HEK293T (cell line): Measurements from ENCODE around the gene EGFL8.

Source experiments
- ARNT ChIP-seq: fragments of 450-650 bp; IDR thresholded peaks from 2 replicates; pipeline ENCODE4 v1.6.1; 2017; ENCODE audit warnings: mild to moderate bottlenecking
- BHLHE40 ChIP-seq: fragments of 450-650 bp; IDR thresholded peaks from 2 replicates; pipeline ENCODE4 v1.6.1; 2016; ENCODE audit warnings: mild to moderate bottlenecking, moderate library complexity, borderline replicate concordance
- ELF4 ChIP-seq: fragments of 450-650 bp; IDR thresholded peaks from 2 replicates; pipeline ENCODE4 v1.6.1; 2017; ENCODE audit warnings: antibody characterized with exemption
- FOXA1 ChIP-seq: fragments of 450-650 bp; IDR thresholded peaks from 2 replicates; pipeline ENCODE4 v1.6.1; 2016; ENCODE audit warnings: mild to moderate bottlenecking
- FOXK2 ChIP-seq: fragments of 450-650 bp; IDR thresholded peaks from 2 replicates; pipeline ENCODE4 v1.6.1; 2016; ENCODE audit warnings: mild to moderate bottlenecking
- LEF1 ChIP-seq: fragments of 450-650 bp; IDR thresholded peaks from 2 replicates; pipeline ENCODE4 v1.6.1; 2017; ENCODE audit warnings: mild to moderate bottlenecking, borderline replicate concordance
- SP1 ChIP-seq: fragments of 450-650 bp; IDR thresholded peaks from 2 replicates; pipeline ENCODE4 v1.6.1; 2017
- TF ChIP-seq, protein P1 (sequence below): fragments of 450-650 bp; IDR thresholded peaks from 2 replicates; pipeline ENCODE4 v1.6.1; 2016

DNA sequence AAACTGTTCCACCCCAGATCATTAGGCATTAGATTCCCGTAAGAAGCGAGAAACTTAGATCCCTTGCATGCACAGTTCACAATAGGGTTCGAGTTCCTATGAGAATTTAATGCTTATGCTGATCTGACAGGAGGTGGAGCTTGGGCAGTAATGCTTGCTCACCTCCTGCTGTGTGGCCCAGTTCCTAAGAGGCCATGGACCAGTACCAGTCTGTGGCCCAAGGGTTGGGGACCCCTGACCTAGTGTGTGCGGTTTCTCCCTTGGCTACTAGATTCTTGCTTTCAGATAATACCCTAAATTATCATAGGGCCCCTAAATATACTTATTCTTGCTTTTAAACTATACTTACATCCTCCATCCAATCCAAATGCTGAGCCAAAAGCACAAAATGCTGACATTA, 30.0 kb downstream of the EGFL8 start:
- TF ChIP-seq BHLHE40, result no peak
- TF ChIP-seq, protein P1, sequence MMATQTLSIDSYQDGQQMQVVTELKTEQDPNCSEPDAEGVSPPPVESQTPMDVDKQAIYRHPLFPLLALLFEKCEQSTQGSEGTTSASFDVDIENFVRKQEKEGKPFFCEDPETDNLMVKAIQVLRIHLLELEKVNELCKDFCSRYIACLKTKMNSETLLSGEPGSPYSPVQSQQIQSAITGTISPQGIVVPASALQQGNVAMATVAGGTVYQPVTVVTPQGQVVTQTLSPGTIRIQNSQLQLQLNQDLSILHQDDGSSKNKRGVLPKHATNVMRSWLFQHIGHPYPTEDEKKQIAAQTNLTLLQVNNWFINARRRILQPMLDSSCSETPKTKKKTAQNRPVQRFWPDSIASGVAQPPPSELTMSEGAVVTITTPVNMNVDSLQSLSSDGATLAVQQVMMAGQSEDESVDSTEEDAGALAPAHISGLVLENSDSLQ, result no peak
- no peak for TF ChIP-seq ELF4
- no peak for TF ChIP-seq FOXA1
- no peak for TF ChIP-seq FOXK2
- no peak for TF ChIP-seq SP1
- TF ChIP-seq ARNT, result no peak
- TF ChIP-seq LEF1, result no peak
